H9 (cell line): ENCODE measurements around the gene SH3RF3. TPM values are rescaled to one million over a fixed set of nuclear protein-coding genes. Genes with fewer than 3 reads are reported as not detected.

Source experiments
- DNase-seq: peaks from one replicate; pipeline ENCODE4 v3.0.0-alpha.2; 2017
- H2AFZ ChIP-seq: one replicate; pipeline ENCODE4 v1.6.1; 2013; ENCODE audit warnings: mild to moderate bottlenecking, low read length, control low read depth, moderate library complexity
- H2AK5ac ChIP-seq: 2 replicates; pipeline ENCODE4 v1.6.1; 2013; ENCODE audit warnings: low read length, control low read depth, mixed read lengths; ENCODE audit not compliant: insufficient read length
- H2BK120ac ChIP-seq: one replicate; pipeline ENCODE4 v1.6.1; 2013; ENCODE audit warnings: low read depth, mild to moderate bottlenecking, low read length, control low read depth, inconsistent platforms; ENCODE audit not compliant: poor library complexity, severe bottlenecking
- H2BK12ac ChIP-seq: 2 replicates; pipeline ENCODE4 v1.6.1; 2013; ENCODE audit warnings: low read length, control low read depth, mixed read lengths, low read depth; ENCODE audit not compliant: insufficient read length
- H2BK15ac ChIP-seq: 2 replicates; pipeline ENCODE4 v1.6.1; 2013; ENCODE audit warnings: low read depth, low read length, control low read depth
- H2BK20ac ChIP-seq: one replicate; pipeline ENCODE4 v1.6.1; 2013; ENCODE audit warnings: low read depth, mild to moderate bottlenecking, low read length, control low read depth, inconsistent platforms; ENCODE audit not compliant: poor library complexity, severe bottlenecking
- H2BK5ac ChIP-seq: 2 replicates; pipeline ENCODE4 v1.6.1; 2013; ENCODE audit warnings: low read length, control low read depth, mixed read lengths; ENCODE audit not compliant: insufficient read length
- H3K14ac ChIP-seq: 2 replicates; pipeline ENCODE4 v1.6.1; 2013; ENCODE audit warnings: low read length, control low read depth; ENCODE audit not compliant: insufficient read depth
- H3K18ac ChIP-seq: 2 replicates; pipeline ENCODE4 v1.6.1; 2013; ENCODE audit warnings: low read depth, mild to moderate bottlenecking, mixed read lengths, low read length, control low read depth; ENCODE audit not compliant: insufficient read length
- H3K23ac ChIP-seq: 2 replicates; pipeline ENCODE4 v1.6.1; 2013; ENCODE audit warnings: low read length, control low read depth, mixed read lengths, low read depth; ENCODE audit not compliant: insufficient read length
- H3K23me2 ChIP-seq: 2 replicates; pipeline ENCODE4 v1.6.1; 2013; ENCODE audit warnings: low read depth, mild to moderate bottlenecking, mixed read lengths, low read length, control low read depth; ENCODE audit not compliant: insufficient read length, poor library complexity, severe bottlenecking
- H3K27ac ChIP-seq: 2 replicates; pipeline ENCODE4 v1.5.1; 2013; ENCODE audit warnings: low read length, control low read depth, mixed read lengths, low read depth; ENCODE audit not compliant: insufficient read length
- H3K27me3 ChIP-seq: 2 replicates; pipeline ENCODE4 v1.6.1; 2013; ENCODE audit warnings: low read length, control low read depth, inconsistent platforms; ENCODE audit not compliant: insufficient read depth
- H3K4ac ChIP-seq: 2 replicates; pipeline ENCODE4 v1.6.1; 2013; ENCODE audit warnings: low read depth, mild to moderate bottlenecking, control low read depth, inconsistent platforms, low read length, moderate library complexity
- H3K4me1 ChIP-seq: 2 replicates; pipeline ENCODE4 v1.6.1; 2013; ENCODE audit warnings: low read length, control low read depth, inconsistent platforms; ENCODE audit not compliant: insufficient read depth
- H3K4me2 ChIP-seq: 2 replicates; pipeline ENCODE4 v1.6.1; 2013; ENCODE audit warnings: low read length, control low read depth, mixed read lengths; ENCODE audit not compliant: insufficient read length, insufficient read depth
- H3K56ac ChIP-seq: 2 replicates; pipeline ENCODE4 v1.6.1; 2013; ENCODE audit warnings: low read depth, mild to moderate bottlenecking, mixed read lengths, low read length, control low read depth; ENCODE audit not compliant: insufficient read length
- H3K79me1 ChIP-seq: 2 replicates; pipeline ENCODE4 v1.6.1; 2013; ENCODE audit warnings: low read depth, mild to moderate bottlenecking, moderate library complexity, low read length, control low read depth, inconsistent platforms; ENCODE audit not compliant: insufficient read depth, poor library complexity, severe bottlenecking
- H3K79me2 ChIP-seq: 2 replicates; pipeline ENCODE4 v1.6.1; 2013; ENCODE audit warnings: low read length, control low read depth, inconsistent platforms; ENCODE audit not compliant: insufficient read depth
- H3K9ac ChIP-seq: 2 replicates; pipeline ENCODE4 v1.6.1; 2013; ENCODE audit warnings: low read length, control low read depth, mixed read lengths; ENCODE audit not compliant: insufficient read length; ENCODE audit errors: extremely low read depth
- H3K9me3 ChIP-seq: one replicate; pipeline ENCODE4 v1.6.1; 2013; ENCODE audit warnings: low read depth, low read length, inconsistent platforms; ENCODE audit not compliant: control insufficient read depth
- H3T11ph ChIP-seq: one replicate; pipeline ENCODE4 v1.6.1; 2013; ENCODE audit warnings: mild to moderate bottlenecking, low read length, control low read depth, inconsistent platforms
- H4K20me1 ChIP-seq: one replicate; pipeline ENCODE4 v1.6.1; 2013; ENCODE audit not compliant: control insufficient read depth, insufficient read length, insufficient read depth
- H4K5ac ChIP-seq: 2 replicates; pipeline ENCODE4 v1.6.1; 2013; ENCODE audit warnings: low read depth, mild to moderate bottlenecking, mixed read lengths, low read length, control low read depth; ENCODE audit not compliant: insufficient read length
- H4K8ac ChIP-seq: replicated peaks from 2 replicates; pipeline ENCODE4 v1.6.1; 2013; ENCODE audit warnings: low read length, control low read depth, mixed read lengths, low read depth; ENCODE audit not compliant: insufficient read length
- H4K91ac ChIP-seq: 2 replicates; pipeline ENCODE4 v1.6.1; 2013; ENCODE audit warnings: low read depth, mild to moderate bottlenecking, moderate library complexity, mixed read lengths, low read length, control low read depth; ENCODE audit not compliant: insufficient read length
- H3K27ac Mint-ChIP-seq, 3 experiments: 2 replicates in 2 of 3; 3 replicates in 1 of 3; pipeline ENCODE4 v1.8.0; 2020 to 2021; ENCODE audit warnings: mixed read lengths in 3 of 3, mild to moderate bottlenecking in 1 of 3, moderate library complexity in 1 of 3
- H3K27me3 Mint-ChIP-seq: 2 replicates; pipeline ENCODE4 v1.8.0; 2021; ENCODE audit warnings: low read depth, mild to moderate bottlenecking, moderate library complexity, mixed read lengths
- H3K36me3 Mint-ChIP-seq, 3 experiments: 2 replicates in 2 of 3; 3 replicates in 1 of 3; pipeline ENCODE4 v1.8.0; 2020 to 2021; ENCODE audit warnings: low read depth in 3 of 3, mixed read lengths in 3 of 3; ENCODE audit not compliant: insufficient read depth in 1 of 3
- H3K4me1 Mint-ChIP-seq, 2 experiments: 2 replicates each; pipeline ENCODE4 v1.8.0; 2020; ENCODE audit warnings: mixed read lengths in 2 of 2
- H3K4me3 Mint-ChIP-seq, 2 experiments: 2 replicates in 1 of 2; 3 replicates in 1 of 2; pipeline ENCODE4 v1.8.0; 2020 to 2021; ENCODE audit warnings: mild to moderate bottlenecking in 2 of 2, mixed read lengths in 2 of 2, moderate library complexity in 1 of 2
- H3K9me3 Mint-ChIP-seq, 2 experiments: 2 replicates in 1 of 2; 3 replicates in 1 of 2; pipeline ENCODE4 v1.8.0; 2020; ENCODE audit warnings: mild to moderate bottlenecking in 2 of 2, mixed read lengths in 2 of 2, moderate library complexity in 1 of 2
- CTCF ChIP-seq: fragments of 200-600 bp; sonication (generic); conservative IDR thresholded peaks from 3 replicates; pipeline ENCODE4 v1.8.0; 2021; ENCODE audit warnings: antibody characterized with exemption, mild to moderate bottlenecking
- WGBS: extraction: QIAGEN DNeasy Blood & Tissue Kit; methylation state at CpG from one replicate; pipeline ENCODE4 v1.1.7; 2013; ENCODE audit warnings: missing lambda C conversion rate, low lambda C conversion rate, mixed read lengths; ENCODE audit not compliant: insufficient read length; ENCODE audit errors: extremely low coverage; 5-methylcytosine and 5-hydroxymethylcytosine counted together
- total RNA-seq: library from RNA; stranded (reverse); gene quantifications from 2 replicates; pipeline ENCODE4 v1.2.1, GENCODE V29; 2021

The SH3RF3 gene
- total RNA-seq, 1 experiment from 2014 or later, result 0.46 TPM

GRCh38 chr2:109080757-109081156, 48.2 kb upstream of the SH3RF3 start:
- no peaks in the 10 kb centered on the region for H3K4me1 Mint-ChIP-seq
- H3K36me3 Mint-ChIP-seq, result 0 out of 7 replicates have a peak, but pooled peaks cover 0 to under 1% (median 0%) of the 10 kb centered on the region in 3 experiments
- Histone ChIP-seq H3T11ph (no peak overlapping the region), H3K79me1 (no peaks in the 10 kb centered on the region), H3K23me2 (peaks cover 3% of the 10 kb centered on the region), H4K91ac (no peak overlapping the region), H3K27ac (no peak overlapping the region), H3K27me3 (no peaks in the 10 kb centered on the region), H2BK5ac (no peak overlapping the region), H3K9ac (no peak overlapping the region), H3K14ac (no peak overlapping the region), H2BK12ac (no peak overlapping the region), H4K5ac (no peak overlapping the region), H3K9me3 (no peaks in the 10 kb centered on the region), H2AK5ac (no peak overlapping the region), H3K23ac (no peak overlapping the region), H2BK120ac (no peak overlapping the region), H4K8ac (no peak overlapping the region), H4K20me1 (no peaks in the 10 kb centered on the region), H2BK15ac (no peak overlapping the region), H3K4me2 (no peak overlapping the region), H3K56ac (no peak overlapping the region), H3K4ac (no peak overlapping the region), H3K18ac (no peak overlapping the region), H2AFZ (no peak overlapping the region), H3K4me1 (no peaks in the 10 kb centered on the region), H3K79me2 (no peaks in the 10 kb centered on the region), H2BK20ac (no peak overlapping the region)
- H3K27me3 Mint-ChIP-seq, result peaks cover 15% of the 10 kb centered on the region
- H3K9me3 Mint-ChIP-seq, result peaks cover 0 to 9% of the 10 kb centered on the region in 2 experiments; a peak in 2 of 5 replicates
- WGBS, result no CpG with 5 or more reads among the region's 3 CpGs
- DNase-seq, result no peak
- H3K27ac Mint-ChIP-seq, result no peak overlapping the region
- H3K4me3 Mint-ChIP-seq, result no peak overlapping the region
- no peak for TF ChIP-seq CTCF
